NOMO-1 treated with DMSO at 0.1 percent for 48 hours (cell line): ENCODE measurements around the gene HCRTR1.
A peak's percentile ranks its signal among the peaks of the same experiment; 100 is the strongest.
"Not testable (repeated sequence)": the region's sequence is repeated elsewhere in the genome, so short reads cannot be mapped to it uniquely, and the experiment has no call there.

ENCODE experiments used
- DNase-seq: peaks from one replicate; lab custom pipeline; 2025; ENCODE audit not compliant: unreplicated experiment; lab: John Stamatoyannopoulos, UW

Gene HCRTR1

DNA sequence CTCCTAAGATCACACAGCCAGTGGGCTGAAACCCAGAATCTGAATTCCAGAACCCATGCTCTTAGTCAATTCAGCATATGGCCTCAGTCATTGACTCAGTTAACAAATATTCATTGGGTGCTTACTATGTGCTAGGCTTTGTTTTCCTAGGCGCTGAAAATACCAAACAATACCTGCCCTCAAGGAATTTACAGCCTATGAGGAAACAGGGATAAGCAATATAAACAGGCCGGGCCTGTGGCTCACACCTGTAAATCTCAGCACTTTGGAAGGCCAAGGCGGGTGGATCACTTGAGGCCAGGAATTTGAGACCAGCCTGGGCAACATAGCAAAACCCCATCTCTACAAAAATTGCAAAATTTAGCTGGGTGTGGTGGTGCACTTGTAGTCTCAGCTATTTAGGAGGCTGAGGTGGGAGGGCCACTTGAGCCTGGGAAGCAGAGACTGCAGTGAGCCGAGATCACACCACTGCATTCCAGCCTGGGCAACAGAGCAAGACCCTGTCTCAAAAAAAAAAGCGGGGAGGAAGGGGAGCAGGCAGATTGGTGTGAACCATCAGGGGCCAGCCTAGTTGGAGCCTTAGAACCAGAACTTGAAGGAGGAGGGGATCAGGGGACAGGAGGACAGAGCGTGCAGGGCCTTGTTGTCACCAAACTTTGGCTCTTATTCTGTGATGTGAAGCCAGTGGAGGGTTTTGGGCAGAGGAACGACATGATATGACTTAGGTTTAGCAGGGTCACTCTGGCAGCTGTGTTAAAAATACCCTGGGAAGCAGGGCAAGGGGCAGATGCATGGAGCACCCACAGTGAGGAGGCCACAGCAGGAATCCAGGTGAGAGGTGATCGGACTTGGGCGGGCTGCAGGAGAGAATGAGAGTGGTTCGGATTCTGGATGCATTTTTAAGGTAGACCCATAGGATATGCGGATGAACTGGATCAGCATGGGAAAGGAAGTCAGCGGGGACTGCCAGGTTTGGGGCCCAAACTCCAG is 35.4 kb upstream of the HCRTR1 start:
- DNase-seq = no peak

DNA sequence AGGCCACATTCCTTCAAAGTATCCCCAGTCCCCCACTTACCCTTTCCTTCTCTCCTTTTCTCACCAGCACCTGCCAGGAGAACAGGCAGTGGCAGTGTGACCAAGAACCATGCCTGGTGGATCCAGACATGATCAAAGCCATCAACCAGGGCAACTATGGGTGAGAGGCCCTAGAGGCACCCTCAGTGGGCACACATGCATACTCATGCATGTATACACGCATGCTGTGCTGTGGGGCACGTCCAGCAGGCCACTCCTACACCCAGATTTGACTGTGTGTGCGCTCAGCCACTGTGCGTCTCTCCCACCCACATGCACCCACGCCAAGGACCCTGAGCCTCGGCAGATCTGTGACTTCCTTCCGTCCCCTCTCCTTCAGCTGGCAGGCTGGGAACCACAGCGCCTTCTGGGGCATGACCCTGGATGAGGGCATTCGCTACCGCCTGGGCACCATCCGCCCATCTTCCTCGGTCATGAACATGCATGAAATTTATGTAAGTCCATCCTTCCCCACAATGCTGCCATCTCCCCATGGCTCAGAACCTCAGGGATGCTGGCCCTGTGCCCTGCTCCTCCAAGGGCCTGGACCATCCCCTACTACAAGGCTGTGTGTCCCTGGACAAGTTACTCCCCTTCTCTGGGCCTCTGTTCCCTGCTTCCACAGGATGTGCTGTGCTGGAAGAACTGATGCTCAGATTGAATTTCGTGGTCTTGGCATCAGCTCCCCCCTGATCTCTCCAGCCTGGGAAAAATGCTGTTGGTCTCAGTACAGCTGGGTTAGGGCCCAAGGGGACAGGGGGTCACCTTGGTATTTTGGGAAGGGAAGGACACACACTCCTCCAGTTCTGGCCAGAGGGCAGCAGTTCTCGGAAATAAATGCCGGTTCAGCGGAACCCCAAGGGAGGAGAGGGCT is 34.2 kb upstream of the HCRTR1 start:
- no peak for DNase-seq

DNA sequence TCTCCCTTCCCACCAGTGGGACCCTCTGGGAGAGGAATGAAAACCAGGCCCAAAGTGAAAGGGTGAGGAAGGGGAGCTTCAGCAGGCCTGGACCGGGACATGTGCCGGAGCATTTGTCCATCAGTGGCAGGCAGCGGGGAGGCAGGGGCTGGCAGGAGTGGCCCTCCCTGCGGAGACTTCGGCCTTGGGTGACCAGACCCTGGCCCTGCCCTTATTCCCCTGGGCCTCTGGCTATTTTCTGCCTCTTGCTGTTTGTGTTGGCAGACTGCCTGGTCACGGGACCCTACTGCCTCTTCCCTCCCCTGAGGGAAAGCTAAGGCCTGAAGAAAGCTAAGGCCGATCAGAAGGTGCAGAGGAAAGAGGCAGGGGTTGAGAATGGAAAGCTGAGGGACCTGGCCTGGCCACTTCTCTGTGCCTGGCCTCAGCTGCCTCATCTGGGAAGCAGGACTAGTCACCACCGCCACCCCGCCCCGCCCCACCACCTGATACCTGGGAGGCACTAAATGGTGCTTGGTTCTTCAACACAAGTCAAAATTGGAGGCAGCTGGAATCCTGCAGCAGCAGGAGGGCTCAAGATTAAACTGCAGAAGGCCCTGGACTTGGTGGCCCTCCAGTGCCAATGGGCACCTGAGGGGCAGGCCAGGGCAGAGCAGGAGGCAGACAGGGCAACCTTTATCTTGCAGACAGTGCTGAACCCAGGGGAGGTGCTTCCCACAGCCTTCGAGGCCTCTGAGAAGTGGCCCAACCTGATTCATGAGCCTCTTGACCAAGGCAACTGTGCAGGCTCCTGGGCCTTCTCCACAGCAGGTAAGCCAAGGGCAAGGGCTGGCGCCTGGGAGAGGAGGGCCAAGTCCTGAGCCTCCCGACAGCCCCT is 33.3 kb upstream of the HCRTR1 start:
- DNase-seq = no peak

DNA sequence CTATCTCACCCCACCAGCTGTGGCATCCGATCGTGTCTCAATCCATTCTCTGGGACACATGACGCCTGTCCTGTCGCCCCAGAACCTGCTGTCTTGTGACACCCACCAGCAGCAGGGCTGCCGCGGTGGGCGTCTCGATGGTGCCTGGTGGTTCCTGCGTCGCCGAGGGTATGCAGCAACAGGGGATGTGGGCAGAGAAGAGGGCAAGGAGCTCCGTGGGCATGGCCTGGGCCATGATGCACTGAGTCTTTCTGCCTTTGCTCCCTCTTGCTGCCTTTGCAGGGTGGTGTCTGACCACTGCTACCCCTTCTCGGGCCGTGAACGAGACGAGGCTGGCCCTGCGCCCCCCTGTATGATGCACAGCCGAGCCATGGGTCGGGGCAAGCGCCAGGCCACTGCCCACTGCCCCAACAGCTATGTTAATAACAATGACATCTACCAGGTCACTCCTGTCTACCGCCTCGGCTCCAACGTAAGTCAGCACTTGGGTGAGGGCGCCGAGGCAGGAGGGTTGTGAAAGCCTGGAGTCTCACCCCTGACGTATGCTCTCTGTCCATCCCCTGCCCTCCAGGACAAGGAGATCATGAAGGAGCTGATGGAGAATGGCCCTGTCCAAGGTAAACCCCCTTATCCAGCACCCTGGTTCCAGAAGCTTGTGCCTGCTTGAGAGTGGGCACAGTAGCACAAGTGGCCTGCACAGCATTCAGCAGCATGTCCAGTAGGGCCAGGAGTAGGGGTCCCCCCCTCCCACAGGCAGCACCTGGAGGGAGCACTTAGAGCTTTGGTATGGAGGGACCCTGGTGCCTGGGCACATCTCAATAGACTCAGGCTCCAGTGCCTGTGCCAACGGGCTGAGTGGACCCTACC is 32.4 kb upstream of the HCRTR1 start:
- no peak for DNase-seq

DNA sequence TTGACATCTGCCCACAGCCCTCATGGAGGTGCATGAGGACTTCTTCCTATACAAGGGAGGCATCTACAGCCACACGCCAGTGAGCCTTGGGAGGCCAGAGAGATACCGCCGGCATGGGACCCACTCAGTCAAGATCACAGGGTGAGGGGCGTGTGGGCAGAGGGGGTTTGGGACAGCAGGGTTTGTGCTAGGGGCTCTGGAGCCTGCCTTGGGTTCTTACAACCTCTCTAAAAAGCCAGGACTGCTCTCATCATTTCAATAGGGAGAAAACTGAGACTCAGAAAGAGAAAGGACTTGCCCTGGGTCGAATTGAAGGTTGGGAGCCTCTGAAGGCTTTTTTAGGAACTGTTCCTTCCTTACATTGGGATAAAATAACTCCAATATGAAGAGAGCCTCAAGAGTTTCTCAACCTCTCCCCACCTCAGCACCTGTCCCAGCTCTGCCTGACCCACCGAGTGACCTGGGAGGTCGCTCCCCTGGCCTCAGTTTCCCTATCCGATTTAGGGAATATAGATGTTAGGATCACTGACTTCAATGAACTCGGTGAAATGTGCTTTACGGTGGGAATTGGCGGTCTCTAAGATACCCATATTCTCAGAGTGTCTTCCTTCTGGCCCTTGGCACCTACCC is 31.6 kb upstream of the HCRTR1 start:
- no peak for DNase-seq

DNA sequence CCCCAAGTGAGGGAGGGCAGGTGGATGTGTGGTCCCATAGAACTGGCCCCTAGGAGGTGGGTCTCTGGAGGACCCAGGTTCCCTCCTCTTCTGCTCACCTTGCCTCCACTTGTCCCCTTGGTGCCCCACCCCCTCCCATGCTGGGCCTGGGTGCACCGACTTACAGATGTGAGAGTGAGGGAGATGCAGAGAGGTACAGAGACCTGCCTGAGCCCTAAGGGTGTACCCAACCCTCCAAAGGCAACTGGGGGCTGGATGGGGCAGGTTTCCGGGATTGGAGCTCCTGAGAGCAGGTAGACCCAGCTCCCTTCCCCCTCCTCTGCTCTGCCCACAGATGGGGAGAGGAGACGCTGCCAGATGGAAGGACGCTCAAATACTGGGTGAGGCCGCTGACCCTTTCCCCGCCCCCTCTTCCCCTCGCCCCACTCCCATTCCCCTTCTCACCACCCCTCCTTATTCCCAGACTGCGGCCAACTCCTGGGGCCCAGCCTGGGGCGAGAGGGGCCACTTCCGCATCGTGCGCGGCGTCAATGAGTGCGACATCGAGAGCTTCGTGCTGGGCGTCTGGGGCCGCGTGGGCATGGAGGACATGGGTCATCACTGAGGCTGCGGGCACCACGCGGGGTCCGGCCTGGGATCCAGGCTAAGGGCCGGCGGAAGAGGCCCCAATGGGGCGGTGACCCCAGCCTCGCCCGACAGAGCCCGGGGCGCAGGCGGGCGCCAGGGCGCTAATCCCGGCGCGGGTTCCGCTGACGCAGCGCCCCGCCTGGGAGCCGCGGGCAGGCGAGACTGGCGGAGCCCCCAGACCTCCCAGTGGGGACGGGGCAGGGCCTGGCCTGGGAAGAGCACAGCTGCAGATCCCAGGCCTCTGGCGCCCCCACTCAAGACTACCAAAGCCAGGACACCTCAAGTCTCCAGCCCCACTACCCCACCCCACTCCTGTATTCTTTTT is 30.8 kb upstream of the HCRTR1 start:
- peak; percentile 20 for DNase-seq

DNA sequence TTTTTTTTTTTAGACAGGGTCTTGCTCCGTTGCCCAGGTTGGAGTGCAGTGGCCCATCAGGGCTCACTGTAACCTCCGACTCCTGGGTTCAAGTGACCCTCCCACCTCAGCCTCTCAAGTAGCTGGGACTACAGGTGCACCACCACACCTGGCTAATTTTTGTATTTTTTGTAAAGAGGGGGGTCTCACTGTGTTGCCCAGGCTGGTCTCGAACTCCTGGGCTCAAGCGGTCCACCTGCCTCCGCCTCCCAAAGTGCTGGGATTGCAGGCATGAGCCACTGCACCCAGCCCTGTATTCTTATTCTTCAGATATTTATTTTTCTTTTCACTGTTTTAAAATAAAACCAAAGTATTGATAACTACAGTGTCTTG is 30.2 kb upstream of the HCRTR1 start:
- DNase-seq = not testable (repeated sequence)

DNA sequence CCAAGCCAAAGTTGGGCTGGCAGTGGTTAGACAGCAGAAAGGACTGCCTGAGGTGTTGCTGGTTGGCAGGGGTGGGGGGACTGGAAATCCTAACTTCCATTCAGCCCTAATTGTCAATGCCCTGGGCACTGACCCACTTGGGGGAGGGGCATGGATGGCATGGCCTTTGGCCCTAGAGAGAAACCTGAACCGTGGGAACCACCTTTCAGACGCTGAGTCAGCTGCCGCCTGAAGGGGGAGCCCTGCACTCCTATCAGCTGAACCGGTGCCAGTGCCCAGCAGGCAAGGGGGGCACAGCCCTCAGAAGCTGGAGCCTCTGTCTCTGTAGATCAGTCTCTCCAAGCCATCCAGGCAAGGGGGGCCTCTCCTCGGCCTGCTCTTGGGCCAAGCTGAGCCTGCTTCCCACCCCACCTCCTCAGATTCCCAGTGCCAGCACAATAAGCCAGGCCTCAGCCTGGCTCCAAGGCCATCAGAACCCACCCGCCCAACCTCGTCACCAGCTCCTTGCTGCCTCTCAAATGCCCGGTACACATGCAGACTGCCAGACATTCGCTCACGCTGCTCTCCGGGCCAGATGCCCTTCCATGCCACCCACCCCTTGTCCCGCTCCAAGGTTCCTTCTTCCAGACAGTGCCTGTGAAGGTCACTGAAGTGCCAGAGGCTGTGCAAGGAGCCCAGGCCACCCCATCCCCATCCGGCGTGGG is 29.6 kb upstream of the HCRTR1 start:
- peak; percentile 46 for DNase-seq

DNA sequence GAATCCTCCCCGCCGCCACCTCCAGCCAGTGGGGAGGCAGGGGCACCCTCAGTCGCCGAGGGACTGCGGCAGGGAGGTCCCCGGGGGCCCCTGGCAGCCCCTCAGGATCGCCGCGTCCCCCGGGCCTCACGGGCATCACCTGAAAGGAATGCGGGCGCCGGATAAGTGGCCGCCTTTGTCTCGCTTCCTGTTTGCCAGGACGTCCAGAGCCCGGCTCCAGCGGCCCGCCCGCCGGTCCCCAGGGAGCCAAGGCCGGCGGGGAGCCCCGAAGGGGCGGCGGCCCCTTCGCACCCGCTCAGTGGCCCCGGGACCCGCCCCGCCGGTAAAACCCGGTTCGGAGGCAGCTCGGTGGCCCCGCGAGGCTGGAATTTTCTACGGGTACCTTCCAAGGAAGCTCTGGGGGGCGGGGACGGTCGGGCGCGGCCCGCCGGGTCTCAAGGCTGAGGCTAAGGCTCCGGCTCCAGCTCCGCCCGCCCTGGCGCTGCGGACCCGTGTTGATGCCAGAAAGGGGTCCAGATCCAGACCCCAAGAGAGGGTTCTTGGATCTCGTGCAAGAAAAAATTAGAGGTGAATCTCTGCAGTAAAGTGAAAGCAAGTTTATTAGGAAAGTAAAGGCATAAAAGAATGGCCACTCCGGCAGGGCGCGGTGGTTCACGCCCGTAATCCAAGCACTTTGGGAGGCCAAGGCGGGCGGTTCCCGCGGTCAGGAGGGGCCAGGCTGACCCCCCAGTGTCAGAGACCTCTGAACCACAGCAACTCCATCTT is 28.6 kb upstream of the HCRTR1 start:
- DNase-seq = no peak

DNA sequence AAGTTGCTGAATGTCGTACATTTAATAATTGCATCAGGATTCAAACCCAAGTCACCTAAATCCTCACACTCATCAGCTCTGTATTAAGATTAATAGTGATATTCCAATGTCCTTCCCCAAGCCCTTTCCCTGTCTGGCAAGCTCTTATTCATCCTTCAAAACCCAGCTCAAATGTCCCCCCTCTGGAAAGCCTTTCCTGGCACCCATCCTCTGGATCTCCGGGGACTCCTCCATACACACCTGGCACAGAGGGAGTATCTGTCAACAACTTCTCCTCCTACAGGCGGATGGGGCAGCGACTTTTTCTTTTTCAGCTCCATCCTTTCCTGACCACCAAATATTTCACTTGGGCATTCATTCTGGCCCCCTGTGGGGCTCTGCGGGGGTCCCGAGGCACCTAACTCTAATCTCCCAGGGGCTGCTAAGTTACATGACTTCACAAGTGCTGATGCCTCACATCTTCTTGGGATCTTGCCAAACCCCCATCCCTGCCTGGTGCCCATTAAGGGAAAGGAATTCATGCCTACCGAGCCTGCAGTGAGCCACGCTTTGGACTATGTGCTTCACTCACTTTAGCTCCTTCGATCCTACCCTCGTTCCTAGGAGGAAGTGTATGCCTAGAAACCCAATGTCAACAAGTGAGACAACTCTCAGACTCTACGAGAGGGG is 25.9 kb upstream of the HCRTR1 start:
- no peak for DNase-seq

DNA sequence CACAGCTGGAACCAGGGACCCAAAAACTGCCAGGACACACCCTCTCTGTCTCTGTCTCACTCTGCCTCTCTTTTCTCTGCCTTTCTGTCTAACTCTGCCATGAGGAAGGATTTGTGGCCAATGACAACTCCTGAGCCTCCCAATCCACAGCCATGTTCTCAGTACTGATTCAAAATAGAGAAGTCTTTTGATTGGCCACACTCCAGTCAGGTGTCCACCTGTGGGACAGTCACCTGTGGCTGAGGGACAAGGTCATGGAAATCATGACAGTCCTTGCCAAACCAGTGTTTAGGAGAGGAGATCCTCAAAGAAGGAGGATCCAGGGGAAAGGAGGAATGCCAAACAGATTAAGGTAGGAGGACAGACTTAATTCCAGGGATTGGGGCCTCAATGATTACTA is 25.4 kb upstream of the HCRTR1 start:
- DNase-seq = no peak

DNA sequence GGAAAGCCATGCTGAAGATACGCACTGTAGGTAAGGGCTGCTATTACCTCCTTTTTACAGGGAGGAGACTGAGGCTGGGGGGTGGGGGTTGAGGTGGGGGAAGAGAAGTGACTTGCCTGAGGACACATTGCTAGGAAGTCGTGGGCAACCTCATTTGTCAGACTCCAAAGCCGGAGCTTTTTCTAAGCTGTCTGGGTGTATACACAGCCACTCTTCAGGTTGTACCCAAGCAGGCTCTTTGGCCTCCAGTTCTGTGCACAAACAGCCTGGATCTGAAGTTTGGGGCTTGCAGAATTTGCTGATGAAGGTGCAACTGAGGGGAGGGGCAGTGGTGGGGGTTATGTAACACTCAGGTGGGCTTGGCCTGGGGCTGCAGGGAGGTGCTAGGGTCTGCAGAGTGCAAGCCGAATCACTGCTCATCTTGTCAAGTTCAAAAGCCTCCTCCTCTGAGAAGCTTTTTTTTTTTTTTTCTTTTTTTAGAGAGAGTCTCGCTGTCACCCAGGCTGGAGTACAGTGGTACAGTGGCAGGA is 24.3 kb upstream of the HCRTR1 start:
- no peak for DNase-seq

DNA sequence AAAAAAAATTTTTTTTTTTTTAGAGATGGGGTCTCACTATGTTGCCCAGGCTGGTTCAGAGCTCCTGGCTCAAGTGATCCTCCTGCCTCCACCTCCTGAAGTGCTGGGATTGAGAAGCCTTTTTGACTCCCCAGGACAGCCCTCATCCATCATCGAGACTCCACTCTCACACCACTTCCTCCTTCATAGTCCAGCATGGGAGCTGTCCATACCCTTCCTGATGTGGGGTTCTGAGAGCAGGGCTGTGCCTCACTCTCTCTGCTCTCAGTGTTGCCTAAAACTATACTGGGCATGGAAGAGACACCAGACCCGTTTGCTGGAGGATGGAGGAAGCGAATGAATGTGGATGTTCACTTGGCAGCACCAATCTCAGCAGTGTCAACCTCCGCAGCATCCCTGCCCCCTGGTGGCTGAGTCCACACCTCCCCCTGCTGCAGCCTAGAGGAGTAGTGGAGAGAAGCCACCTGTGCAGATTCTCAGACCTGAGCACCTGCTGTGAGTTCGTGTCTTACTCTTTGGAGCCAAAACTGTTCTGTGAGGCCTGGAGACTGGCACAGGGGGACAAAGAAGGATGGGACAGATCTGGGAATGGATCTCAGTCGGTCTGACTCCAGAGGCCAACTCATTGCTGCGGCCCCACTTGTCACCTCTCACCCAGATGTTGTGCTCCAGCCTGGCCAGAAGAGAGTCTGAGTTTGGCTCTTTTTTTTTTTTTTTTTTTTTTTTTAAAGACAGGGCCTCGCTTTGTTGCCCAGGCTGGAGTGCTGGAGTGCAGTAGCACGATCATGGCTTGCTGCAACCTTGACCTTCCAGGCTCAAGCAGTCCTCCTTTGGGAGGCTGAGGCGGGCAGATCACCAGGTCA is 23.5 kb upstream of the HCRTR1 start:
- DNase-seq = peak; percentile 52

DNA sequence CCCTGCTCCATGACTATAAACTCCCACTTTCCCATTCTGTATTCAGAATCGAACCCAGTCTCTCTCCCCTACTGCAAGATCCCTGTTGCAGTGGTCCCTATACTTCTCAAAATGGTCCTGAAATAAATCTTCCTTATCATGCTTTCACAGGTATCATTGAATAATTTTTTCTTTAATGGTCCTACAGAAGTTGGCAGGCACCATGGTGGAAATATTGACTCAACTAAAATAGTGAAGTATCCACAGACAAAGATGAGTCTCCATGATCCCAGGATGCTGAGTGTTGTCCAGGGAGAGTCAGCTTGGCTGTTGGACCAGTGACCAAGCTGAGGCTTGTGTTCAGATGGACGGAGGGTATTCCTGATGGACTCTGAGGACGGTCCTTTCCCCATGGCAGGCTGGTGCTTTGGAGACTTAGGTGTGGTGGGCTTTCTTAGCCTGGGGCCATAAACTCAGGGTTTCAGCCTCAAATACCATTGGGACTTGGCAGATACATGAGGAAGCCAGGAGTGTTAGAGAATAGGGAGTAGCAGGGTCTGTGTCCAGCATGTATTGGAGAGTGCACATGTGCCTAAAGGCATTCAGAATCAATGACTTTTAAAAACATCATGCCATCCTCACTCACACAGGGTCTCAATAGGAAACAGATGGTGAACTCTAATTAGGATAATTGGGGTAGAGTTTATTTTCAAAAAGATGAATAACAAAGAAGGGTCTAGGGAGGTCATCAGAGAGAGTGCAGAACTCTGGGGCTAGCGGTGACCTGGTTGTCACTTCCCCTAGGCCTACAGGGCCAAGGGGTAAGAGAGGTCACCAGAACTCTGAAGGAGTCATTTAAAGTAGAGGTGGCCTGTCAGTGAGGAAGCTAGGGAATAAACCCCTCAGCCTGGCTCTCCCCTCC is 21.4 kb upstream of the HCRTR1 start:
- DNase-seq = peak; percentile 4
